ENCODE measurements around the gene UXS1.
A peak's percentile ranks its signal among the peaks of the same experiment; 100 is the strongest.

UXS1 gene

DNA sequence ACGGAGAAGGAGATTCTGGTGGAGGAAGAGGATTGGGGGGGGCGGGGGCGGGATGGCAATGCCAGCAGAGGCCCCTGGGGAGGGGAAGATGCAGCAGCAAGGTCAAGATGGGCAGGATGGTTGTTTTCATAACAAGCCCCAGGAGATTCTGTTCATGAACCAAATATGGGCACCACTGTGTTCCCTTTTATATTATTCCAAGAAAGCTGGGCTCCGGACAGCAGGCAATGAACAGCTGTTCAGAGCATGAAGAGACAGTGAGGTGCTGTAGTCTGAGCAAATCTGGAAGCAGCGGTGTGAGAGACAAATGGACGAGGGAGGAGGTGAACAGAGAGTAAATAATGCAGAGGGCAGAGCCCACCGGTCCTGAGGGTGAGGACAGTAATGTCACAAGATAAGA, 20.0 kb downstream of the UXS1 start:
- no peak overlapping the region for H3K4me3 ChIP-seq (ENCODE audit: control insufficient read depth, low read depth, low read length)
- TF ChIP-seq CTCF (IDR thresholded peaks at IDR 0.05; ENCODE audit: control insufficient read depth, insufficient read depth, low read depth, low read length, missing control alignments): no peak
- DNase-seq (ENCODE audit: low read depth): no peak

DNA sequence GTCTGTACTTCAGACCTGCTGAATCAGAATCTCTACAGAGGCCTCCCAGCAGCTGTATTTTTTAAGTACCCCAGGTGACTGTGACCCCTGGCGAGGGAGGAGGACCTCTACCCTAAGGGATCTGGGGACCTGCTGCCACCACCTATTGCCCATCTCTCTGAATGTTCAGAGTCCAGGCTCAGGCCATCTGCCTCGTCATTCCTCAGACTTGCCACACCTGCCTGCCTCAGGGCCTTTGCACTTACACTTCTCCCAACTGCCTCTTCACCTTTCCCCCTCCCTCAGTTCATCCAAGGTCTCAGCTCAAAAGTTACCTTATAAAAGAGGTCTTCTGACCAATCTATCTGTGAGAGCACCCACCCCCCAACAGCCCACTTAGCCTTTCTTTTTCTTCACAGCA, 21.5 kb downstream of the UXS1 start:
- no peak overlapping the region for H3K4me3 ChIP-seq (ENCODE audit: control insufficient read depth, low read depth, low read length)
- no peak for DNase-seq (ENCODE audit: low read depth)
- no peak for TF ChIP-seq CTCF (IDR thresholded peaks at IDR 0.05; ENCODE audit: control insufficient read depth, insufficient read depth, low read depth, low read length, missing control alignments)

DNA sequence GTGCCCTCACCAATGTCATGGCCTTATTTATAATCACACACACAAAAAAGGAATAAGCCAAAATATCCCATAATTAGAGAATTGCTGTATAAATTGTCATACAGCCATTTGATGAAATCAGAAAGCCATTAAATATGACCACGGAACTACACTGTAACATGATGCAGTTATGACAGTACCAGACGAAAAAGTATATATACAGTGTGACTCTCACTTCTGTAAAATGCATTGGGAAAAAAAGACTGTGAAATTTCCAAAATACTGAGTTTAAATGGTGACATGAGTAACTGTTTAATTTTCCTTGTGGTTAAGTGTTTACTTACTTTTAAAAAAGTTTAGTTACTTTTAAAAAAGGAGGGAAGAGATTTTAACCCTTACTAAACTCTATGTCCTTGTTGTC, 25.4 kb downstream of the UXS1 start:
- no peak for DNase-seq (ENCODE audit: low read depth)
- no peak for TF ChIP-seq CTCF (IDR thresholded peaks at IDR 0.05; ENCODE audit: control insufficient read depth, insufficient read depth, low read depth, low read length, missing control alignments)
- no peak overlapping the region for H3K4me3 ChIP-seq (ENCODE audit: control insufficient read depth, low read depth, low read length)

DNA sequence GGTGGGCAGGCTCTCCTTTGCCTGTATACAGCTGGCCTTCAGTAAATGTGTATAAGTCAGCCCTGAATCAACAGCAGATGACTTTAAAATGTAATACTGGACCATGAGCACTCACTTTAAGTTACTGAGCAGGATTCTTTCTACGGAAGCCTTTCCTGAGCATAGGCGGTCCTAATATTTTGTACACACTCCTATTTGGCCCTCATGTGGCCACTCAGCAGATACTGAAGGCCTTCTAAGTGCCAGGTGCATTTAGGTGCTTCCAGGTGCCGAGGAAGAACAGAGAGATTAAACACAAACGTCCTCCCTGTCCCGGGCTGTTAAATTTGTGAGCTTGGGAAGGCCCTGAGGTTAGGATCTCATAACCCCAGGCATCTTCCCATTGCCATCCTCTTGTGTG, 27.0 kb downstream of the UXS1 start:
- no peak for TF ChIP-seq CTCF (IDR thresholded peaks at IDR 0.05; ENCODE audit: control insufficient read depth, insufficient read depth, low read depth, low read length, missing control alignments)
- DNase-seq (ENCODE audit: low read depth): no peak
- H3K4me3 ChIP-seq (ENCODE audit: control insufficient read depth, low read depth, low read length): no peak overlapping the region

DNA sequence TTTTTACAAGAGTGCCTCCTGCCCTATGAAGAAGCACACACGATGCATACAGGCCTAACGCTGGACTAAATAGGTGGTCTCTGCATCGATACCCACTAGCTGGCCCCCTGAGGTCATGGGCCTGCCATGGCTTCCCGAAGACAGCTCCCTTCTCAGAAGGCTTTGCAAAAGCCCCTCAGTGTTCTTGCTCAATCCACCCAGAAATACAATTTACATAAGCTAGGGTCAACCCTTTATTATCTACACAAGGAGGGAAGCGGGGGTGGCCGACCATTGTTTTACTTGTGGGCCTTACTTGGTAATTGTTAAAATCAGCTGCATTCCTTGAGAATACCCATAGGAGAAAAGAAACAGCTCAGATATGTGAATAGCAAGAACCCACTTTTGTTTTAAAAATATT, 28.5 kb downstream of the UXS1 start:
- no peak overlapping the region for H3K4me3 ChIP-seq (ENCODE audit: control insufficient read depth, low read depth, low read length)
- TF ChIP-seq CTCF (IDR thresholded peaks at IDR 0.05; ENCODE audit: control insufficient read depth, insufficient read depth, low read depth, low read length, missing control alignments): no peak
- no peak for DNase-seq (ENCODE audit: low read depth)

DNA sequence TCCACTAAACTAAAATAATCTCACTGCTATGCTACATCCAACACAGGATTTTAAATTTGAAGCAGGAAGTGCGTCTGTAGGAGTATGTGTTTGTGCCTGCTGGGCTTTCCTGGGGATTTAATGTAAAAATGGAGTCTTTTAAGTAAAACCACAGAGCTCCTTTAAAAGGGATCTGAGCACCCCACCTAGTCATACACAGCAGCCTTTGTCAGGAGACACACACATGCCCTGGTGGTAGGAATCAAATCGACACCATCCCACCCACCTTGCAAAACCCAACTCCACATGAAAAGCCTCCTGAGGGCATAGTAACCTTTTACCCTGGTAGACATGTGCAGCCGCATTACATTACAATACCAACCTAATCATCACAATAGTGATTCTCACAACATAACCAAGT, 29.1 kb downstream of the UXS1 start:
- no peak for DNase-seq (ENCODE audit: low read depth)
- no peak overlapping the region for H3K4me3 ChIP-seq (ENCODE audit: control insufficient read depth, low read depth, low read length)
- TF ChIP-seq CTCF (IDR thresholded peaks at IDR 0.05; ENCODE audit: control insufficient read depth, insufficient read depth, low read depth, low read length, missing control alignments): no peak

DNA sequence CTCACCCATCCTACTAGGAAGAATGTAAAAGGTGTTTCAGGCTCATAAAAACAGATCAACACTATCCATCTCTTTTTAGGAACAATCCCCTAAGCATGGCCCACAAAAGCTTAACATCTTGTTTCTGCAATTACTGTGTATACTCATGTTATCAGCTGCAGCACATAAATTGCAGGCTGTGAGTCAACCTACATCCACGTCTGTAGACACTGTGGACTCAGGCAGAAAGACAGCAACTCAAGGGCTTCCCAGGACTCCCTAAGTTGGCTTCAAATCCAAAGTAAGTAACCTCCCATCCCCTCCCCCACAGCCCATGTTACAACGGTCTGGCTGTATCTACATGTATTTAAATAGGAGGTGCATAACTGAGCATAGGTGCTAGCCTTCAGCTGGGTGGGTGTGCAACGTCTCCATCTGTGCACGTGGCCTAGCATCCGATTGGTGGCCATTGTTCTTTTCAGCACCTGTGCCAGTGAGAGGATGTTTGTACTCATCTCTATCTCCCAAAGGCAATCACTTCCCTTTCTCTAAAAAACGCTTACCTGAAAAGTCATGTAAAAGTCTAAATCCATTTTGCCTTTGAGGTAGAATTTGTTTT, 30.1 kb downstream of the UXS1 start:
- no peak for TF ChIP-seq CTCF (IDR thresholded peaks at IDR 0.05; ENCODE audit: control insufficient read depth, insufficient read depth, low read depth, low read length, missing control alignments)
- DNase-seq (ENCODE audit: low read depth): peak; percentile 11
- H3K4me3 ChIP-seq (ENCODE audit: control insufficient read depth, low read depth, low read length): no peak overlapping the region
